GM19240 (cell line): Measurements from ENCODE around the gene KAT2B.
"Not testable (repeated sequence)": the region's sequence is repeated elsewhere in the genome, so short reads cannot be mapped to it uniquely, and the experiment has no call there.

Experiments
- DNase-seq: peaks from one replicate; pipeline ENCODE4 v3.0.0; 2011; ENCODE audit warnings: low spot score; ENCODE audit not compliant: insufficient read length

Gene KAT2B

DNA sequence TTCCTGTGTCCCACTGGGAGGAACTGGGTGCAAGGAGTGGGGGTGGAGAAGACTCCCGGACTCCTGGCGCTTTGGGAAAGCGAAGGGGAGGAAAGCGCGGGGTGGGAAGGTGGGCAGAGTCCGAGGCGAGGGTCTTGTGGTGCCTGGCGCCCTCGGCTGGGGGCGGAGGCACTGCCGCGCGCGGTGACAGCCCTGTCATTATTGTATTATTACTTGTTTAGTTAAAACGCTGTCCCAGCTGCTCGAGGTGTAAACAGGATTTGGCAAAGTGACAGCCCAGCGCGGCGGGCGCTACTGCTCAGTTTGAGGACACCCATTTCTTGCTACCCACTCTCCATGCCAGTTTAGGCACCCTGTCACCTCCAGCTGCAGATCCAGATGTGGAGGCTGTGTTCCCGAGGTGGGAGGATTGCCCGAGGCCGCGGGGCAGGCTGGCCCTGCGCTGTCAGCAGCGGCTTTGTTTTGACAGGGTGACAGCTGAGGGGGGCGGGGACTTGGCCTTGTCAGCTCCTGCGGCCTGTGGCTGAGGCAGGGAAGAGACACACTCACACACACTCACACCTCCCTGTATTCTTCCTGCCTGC is 1.0 kb downstream of the KAT2B start:
- DNase-seq, result peak; percentile 52

DNA sequence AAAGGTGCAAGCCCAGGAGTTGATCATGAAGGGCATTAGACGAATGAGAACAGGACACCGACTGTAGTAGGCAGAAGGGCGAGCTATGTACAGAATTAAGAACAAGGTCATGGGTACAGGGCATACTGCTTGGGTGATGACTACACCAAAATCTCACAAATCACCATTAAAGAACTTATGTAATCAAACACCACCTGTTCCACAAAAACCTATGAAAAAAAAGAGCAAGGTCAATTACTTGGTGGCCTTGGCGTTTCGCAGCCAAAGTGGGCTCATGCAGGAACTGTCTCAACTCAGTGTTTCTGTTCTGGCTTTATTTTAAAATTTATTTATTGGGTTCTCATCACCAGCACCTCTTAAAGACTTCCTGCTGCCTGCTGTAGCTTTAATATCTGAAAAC is 2.1 kb downstream of the KAT2B start:
- DNase-seq, result no peak

DNA sequence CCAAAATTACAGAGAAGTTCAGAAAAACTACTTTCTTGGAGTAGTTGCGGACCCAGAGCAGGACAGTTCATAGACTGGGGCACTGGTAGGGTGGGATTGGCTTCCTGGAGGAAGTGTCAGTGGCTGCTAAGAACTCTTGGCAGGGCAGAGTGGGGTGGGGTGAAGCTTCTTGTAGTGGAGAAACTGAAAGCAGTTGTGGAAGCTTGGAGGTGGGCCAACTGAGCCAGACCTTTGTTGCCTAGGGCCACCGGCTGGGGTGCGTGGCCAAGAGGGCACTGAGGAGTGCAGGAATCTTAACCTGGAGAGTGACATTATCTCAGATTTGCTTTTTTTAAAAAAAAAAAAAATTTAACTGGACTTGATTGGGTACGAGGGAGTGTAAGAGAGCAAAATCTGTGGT is 3.1 kb downstream of the KAT2B start:
- no peak for DNase-seq

DNA sequence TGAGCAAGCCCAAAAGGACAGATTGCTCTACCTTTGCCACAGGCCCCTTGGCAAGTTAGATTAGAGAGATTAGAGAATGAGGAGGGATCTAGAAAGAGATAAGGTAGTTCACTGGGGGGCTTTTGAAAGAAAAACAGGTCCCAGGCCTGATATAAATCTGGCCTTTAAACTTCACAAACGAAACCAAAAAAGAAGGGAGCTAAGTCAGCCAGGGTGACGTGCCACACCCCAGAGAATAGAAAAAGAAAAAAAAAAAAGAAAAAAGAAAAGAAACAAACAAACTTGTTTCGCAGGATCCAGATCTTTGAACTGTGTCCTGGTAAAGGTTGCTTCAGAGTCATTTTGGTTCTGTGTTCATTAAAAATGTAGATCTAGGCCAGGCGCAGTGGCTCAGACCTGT is 3.6 kb downstream of the KAT2B start:
- DNase-seq, result no peak

DNA sequence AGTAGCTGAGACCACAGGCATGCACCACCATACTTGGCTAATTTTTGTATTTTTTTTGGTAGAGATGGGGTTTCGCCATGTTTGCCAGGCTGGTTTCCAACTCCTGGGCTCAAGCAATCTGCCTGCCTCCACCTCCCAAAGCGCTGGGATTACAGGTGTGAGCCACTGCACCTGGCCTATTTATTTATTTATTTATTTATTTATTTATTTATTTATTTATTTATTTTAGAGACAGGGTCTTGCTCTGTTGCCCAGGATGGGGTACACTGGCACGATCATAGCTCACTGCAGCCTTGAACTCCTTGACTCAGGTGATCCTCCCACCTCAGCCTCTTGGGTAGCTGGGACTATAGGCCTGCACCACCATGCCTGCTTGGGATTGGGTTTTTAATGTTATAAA is 4.9 kb downstream of the KAT2B start:
- not testable (repeated sequence) for DNase-seq

DNA sequence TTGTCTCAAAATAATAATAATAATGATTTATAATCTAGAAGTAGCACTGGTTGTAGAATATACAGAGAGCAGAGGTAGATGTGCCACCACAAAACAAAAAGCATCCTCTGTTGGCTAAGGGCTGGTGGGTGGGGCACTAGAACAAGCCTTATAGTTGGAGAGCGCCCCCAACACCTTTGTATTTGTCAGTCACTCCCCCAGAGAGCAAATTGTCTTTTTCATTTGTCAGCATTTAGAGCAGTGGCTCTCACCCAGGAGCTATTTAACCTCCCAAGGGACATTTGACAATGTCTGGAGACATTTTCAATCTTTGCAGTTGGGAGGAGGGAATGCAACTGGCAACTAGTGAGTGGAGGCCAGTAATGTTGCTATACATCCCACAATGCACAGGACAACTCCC is 6.3 kb downstream of the KAT2B start:
- no peak for DNase-seq

DNA sequence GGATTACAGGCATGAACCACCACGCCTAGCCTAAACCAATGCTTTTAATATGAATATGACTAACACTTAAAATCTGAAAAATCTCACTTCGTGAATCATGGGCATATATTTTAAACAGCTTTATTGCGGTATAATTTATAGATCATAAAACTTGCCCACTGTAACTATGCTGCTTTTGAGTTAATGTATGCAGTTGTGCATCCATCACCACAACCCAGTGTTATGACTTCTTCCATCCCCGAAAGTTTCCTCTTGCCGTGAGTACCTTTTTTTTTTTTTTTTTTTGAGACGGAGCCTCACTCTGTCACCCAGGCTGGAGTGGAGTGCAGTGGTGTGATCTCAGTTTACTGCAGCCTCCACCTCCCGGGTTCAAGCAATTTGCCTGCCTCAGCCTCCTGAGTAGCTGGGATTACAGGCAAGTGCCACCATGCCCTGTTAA is 7.1 kb downstream of the KAT2B start:
- DNase-seq, result no peak

DNA sequence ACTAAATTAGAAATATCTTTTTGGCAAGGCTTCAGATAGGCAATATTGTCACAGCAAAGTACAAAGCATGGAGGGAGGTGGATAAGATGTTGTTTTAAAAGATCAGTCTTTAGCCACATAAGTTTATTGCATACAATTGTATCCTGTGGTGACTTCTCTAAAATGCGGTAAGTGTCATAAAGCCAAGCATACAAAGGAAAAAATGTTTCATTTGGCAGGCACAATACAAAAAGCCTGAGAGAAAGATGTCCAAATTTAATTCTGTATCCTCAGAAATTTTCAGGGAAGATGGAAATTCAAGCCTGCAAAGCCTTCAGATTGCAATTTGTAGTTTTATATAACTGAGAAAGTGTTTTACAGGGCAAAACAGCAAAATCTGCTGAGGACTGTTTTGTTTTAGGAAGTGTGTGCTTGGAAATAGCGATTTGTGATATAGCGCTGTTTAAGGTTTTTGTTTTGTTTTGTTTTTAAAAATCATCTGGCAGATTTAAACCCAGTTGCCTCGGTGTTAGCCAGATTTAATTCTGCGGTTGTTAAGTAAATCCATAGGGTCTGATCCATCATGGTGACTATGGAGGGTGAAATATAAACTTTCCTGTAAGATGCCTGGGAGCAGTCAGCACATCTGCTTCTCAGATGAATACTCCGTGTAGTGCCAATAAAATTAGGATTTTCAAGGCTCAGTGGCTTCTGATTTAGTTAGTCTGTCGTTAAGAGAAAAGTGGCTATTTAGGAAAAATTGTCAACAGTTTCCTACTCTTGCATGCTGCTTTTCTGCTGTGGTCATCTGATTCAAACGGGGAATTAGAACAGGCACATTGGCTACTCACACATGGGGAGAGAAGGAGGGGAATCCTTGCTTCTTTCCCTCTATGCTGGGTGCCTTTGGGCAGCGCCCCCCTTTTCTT is 8.0 kb downstream of the KAT2B start:
- DNase-seq, result no peak

DNA sequence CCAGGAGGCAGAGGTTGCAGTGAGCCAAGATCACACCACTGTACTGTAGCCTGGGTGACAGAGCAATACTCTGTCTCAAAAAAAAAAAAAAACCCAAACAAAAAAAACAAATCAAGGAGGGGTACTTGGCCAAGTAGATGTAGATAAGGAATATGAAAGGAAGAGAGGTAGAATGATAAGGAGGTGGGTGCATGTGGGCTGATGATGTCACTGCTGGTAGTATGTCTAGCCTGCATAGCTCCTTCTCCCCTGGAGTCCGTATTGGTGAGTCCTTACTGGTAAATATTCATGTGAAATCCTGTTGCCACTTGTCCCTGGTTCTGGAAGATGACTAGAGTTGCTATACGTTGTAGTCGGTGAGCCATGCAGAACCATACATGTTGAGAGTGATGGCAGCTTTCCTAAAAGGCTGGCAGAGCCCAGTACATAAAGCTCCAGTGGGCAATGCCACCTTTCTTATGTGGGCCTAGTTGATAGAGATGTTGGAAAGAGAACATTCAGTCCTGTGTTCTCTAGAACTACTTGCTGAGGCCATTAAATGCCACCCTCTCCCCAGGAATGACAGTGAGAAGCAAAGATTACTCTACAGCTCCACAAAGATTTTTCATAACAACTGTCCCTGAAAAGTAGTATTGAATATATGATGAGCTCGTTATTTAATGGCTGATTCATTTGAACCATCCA is 11.0 kb downstream of the KAT2B start:
- no peak for DNase-seq

DNA sequence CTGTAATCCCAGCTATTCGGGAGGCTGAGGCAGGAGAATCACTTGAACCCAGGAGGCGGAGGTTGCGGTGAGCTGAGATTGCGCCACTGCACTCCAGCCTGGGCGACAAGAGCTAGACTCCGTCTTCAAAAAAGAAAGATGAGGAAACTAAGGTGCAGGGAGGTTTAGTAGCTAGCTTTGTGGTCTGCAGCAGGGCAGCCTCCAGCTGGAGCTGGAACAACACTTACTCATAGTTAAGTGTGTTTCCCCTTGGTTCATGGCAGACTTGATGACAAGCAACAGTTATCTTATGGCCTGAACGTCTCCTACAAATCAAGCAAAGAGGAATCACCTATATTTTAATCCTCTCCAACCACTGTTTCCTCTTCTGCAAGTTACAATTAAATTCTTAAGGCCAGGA is 12.6 kb downstream of the KAT2B start:
- DNase-seq, result no peak

DNA sequence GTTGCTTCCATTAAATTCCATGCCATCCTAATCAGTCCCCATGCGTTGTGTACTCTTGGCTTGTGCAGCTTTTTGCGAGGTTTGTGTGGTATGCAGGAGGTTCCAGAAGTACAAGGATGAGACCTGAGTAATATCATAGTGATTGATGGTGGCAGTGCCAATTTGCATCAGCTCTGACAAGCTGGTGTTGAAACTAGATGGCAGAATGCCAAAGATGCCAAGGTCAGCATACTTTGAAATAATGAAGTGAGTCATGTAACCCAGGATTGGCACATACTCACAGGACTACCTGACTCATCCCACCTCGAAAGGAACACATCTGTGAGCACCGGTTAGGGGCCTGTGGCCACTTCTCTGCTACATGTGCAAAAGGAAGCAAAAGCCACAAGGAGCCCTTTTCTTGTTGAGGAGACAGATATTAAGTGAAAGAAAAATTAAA is 14.3 kb downstream of the KAT2B start:
- DNase-seq, result no peak

DNA sequence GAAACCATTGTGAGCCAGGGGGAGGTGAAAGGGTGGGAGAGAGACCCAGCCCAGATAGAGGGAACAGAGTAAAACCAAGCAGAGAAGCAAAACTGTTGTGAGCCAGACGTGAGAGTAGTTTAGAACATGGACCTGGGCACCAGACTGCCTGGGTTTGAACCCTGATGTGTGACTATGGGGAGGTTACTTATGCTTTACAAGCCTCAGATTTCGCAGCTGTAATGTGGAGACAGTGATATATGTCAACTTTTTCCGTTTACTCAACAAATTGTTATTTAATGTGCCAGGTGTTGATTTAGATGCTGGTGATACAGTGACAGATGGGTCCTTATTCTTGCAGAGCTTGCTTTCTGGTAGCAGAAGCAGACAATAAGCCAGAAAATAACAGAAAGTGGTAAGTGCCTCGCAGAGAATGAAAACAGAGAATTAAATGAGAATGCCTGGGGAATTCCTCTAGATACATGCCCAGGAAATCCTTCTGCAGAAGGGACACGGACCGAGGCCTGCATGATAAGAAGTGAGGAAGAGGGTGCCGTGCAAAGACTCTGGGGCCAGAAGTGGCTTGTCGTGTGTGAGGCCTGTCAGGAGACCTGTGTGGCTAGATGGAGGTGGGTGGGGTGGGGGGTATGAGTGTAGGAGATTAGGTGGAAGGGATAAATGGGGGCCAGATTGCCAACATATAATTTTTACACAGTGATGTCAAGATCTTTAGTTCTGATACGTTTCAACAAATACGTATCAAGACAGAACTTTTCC is 15.0 kb downstream of the KAT2B start:
- no peak for DNase-seq

DNA sequence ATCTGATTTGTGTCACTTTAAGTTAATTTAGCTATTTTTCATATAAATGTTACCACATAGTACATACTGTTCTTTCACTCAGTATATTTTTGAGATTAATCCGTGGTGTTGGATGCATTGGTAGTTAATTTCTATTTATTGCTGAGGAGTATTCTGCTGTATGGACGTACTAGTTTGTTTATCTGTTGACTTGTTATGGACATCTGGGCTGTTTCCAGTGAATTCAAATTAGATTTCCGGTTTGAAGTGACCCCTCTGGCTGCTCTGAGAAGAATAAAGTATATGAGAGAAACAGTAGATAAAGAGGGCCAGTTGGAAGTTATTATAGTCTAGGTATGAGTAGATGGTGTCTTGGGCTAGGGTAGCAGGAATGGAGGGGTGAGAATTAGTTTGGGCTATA is 15.6 kb downstream of the KAT2B start:
- DNase-seq, result no peak

DNA sequence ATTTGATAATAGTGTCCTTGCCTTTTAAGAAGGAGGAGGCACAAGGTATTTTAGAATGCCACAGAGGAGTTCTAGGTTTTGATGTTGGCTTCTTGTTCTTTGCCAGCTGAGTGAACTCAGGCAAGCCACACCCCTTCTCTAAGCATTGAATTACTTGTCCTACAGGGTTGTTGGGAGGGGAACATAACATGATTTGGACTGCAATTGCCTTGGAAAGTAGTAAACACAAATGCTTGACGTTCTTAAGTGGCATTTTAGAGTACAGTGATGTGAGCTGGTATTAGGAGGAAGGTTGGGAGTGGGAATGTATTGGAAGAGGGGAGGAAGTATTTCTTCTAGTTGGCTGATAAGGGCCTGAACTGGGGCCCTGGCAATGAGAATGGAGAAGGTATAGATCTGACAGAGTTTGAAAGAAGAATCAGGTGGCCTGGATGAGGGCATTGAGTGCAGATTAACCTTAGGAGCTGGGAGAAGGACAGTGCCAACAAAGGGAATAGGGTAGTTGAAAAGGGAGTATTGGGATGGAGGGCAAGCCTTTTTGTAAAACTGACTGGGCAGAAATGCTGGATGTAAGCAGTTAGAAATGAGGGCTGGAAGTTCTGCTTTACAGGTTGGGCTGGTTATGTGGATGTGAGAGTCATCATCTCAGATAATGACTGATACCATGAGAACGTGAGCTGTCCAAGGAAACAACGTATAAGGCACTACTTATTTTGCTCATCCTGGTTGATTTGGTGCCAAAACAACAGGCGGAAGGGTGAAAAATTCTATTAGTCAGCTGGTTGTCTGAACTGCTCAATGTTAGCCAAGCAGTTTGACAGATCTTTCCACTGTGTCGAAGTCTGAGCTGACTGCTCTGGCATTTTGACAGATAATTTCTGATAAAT is 16.7 kb downstream of the KAT2B start:
- DNase-seq, result no peak

DNA sequence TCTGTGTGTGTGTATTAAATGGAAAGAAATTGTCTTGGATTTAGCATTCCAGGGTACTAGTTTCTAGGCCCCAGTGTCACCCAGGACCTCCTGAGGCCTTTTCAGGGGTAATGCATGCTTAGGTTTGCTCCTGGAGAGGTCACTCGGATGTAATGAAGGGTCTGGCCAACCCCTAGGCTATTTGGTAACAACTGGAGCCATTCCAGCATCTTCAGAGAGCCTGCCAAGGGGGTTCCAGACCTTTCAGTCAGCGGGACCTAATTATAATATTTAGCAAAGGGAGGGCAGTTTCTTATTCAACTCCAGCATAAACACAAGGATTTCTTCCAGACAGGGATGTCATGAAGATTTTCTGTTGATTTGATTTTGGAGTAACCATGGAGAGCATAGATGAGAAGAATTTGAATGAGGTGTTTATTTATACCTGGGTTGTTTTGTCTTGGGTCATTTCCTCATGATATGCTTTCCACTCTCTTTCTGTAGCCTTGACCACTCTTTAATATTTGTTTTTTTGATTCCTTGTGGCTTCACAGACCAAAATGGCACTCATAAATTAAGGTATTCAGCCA is 17.4 kb downstream of the KAT2B start:
- DNase-seq, result no peak

DNA sequence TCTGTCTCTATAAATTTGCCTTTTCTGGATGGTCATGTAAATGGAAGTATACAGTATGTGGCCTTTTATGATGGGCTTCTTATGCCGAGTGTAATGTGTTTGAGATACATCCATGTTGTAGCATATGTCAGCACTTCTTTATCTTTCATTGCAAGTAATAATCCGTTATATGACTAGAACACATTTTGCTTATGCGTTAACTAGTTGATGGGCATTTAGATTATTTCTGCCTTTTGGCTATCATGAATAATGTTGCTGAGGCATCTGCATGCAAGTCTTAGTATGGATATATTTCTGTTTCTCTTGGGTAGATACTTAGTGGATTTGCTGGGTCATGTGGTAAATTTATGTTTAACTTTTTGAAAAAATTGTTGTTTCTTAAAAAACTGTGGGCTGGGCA is 19.7 kb downstream of the KAT2B start:
- DNase-seq, result no peak

DNA sequence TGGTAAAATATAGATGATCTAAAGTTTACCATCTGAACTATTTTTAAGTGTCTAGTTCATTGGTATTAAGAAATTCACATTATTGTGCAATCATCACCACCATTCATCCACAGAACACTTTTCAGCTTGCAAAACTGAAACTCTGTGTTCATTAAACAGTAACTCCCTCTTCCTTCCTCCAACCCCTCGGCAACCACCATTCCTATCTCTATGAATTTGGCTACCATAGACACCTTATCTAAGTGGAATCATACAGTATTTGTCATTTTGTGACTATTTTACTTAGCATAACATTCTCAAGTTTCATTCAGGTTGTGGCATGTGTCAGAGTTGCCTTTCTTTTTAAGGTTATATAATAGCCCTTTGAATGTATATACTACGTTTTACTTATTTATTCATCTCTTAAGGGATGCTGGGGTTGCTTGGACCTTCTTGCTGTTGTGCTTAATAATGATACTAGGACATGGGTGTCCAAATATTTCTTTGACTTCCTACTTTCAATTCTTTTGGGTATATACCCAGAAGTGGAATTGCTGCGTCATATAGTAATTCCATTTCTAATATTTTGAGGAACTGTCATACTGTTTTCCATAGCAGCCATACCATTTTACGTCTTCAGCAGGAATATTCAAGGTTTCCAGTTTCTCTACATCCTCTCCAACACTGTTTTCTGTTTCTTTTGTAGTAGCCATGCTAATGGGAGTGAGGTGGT is 20.9 kb downstream of the KAT2B start:
- no peak for DNase-seq

DNA sequence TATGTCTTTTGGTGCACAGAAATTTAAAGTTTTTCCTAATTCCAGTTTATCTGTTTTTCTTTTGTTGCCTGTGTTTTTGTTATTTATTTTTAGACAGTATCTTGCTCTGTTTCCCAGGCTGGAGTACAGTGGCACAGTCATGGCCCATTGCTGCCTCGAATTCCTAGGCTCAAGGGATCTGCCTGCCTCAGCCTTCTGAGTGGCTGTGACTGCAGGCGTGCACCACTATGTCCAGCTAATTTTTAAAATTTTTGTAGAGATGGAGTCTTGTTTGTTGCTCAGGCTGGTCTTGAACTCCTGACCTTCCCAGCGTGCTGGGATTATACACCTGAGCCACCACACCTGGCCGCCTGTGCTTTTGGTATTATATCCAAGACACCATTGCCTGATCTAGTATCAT is 22.8 kb downstream of the KAT2B start:
- DNase-seq, result no peak

DNA sequence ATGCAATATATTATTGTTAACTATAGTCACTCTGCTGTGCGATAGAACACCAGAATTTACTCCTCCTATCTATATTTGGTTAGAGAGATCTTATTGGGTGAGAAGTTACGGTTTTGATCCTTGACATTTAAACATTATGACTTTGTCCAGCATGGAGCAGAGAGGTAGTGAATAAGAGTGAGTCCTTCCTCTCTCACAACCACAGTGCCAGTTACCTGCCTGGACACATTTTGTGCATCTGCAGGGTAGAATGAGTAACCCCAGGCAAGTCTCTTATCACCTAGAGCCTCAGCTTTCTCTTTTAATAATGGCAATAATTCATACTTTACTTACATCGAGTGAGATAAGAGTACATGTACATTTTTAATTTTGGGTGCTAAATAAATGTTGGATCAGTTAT is 24.1 kb downstream of the KAT2B start:
- DNase-seq, result no peak
